ENCODE data around the gene CHM.

Gene CHM

DNA sequence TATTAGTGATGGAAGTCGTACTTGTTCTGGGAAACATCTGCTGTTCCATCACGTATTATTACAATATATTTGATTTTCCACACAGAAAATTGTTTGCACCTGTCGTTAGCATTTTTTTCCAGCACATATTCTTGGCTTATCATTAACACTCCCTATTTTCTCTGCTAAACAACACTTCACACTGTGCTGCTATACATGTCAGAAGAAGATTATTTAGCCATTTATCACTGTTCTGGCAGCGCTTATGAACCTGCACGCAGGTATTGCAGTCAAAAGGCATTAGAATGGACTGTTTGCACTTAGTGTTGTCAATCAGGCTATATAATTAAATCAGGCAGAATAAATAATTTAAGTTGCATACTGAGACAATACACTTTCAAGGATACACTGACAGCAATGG lies 218.6 kb downstream of the CHM start:
- TF ChIP-seq, protein P1, sequence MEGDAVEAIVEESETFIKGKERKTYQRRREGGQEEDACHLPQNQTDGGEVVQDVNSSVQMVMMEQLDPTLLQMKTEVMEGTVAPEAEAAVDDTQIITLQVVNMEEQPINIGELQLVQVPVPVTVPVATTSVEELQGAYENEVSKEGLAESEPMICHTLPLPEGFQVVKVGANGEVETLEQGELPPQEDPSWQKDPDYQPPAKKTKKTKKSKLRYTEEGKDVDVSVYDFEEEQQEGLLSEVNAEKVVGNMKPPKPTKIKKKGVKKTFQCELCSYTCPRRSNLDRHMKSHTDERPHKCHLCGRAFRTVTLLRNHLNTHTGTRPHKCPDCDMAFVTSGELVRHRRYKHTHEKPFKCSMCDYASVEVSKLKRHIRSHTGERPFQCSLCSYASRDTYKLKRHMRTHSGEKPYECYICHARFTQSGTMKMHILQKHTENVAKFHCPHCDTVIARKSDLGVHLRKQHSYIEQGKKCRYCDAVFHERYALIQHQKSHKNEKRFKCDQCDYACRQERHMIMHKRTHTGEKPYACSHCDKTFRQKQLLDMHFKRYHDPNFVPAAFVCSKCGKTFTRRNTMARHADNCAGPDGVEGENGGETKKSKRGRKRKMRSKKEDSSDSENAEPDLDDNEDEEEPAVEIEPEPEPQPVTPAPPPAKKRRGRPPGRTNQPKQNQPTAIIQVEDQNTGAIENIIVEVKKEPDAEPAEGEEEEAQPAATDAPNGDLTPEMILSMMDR (IDR thresholded peaks at IDR 0.05; ENCODE audit: low read depth, low read length, missing control alignments) = no peak
- Histone ChIP-seq H3K27me3 (replicated peaks) (no peaks in the 10 kb centered on the region), H3K4me3 (ENCODE audit: low read depth, low read length) (no peak overlapping the region), H3K27ac (no peak overlapping the region), H3K36me3 (replicated peaks) (no peaks in the 10 kb centered on the region)
- in situ Hi-C loops (cut with HindIII; ENCODE audit: low pct_ligation_motif_present, low sequenced_read_pairs) = no loop called here
- no peak for DNase-seq

DNA sequence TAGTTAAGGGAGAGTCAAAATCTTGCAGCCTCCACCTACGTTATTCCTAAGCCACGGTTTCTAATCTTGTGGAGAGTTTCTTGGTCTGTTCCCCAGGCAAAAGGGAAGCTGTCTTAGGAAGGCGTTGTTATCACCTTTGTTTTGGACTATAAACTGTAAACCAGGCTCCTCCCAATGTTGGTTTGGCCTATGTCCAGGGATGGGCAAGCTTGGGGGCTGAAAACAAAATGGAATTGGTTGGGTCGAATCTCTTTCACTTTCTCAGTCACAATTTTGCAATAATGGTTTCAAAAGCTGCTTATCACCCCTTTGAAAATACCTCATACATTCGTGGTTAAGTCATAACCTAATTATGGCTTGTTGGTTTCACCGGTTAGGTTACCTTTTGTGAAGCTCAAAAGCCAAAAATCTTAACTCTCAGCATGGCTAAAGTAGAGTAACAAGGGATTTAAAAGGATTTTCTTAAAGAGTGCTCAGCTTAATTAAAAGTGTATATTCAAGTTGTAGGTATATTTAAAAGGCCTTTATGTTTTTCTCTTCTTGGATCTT lies 232.1 kb downstream of the CHM start:
- in situ Hi-C loops (cut with HindIII; ENCODE audit: low pct_ligation_motif_present, low sequenced_read_pairs) = no loop called here
- TF ChIP-seq, protein P1 (IDR thresholded peaks at IDR 0.05; ENCODE audit: low read depth, low read length, missing control alignments) = no peak
- no peak for DNase-seq
- Histone ChIP-seq H3K27me3 (replicated peaks) (no peaks in the 10 kb centered on the region), H3K4me3 (ENCODE audit: low read depth, low read length) (no peak overlapping the region), H3K36me3 (replicated peaks) (no peaks in the 10 kb centered on the region), H3K27ac (no peak overlapping the region)

Measured in brain microvascular endothelial cell (primary cell).